ENCODE measurements around the gene SLC25A41. TPM values are rescaled to one million over a fixed set of nuclear protein-coding genes. Genes with fewer than 3 reads are reported as not detected.
A peak's percentile ranks its signal among the peaks of the same experiment; 100 is the strongest.

SLC25A41 gene
- total and polyA plus RNA-seq, 2 of the 13 experiments (the other 11 are each of a cell fraction or from before 2014, with no cell fraction given), result 0.33 to 0.95 TPM

DNA sequence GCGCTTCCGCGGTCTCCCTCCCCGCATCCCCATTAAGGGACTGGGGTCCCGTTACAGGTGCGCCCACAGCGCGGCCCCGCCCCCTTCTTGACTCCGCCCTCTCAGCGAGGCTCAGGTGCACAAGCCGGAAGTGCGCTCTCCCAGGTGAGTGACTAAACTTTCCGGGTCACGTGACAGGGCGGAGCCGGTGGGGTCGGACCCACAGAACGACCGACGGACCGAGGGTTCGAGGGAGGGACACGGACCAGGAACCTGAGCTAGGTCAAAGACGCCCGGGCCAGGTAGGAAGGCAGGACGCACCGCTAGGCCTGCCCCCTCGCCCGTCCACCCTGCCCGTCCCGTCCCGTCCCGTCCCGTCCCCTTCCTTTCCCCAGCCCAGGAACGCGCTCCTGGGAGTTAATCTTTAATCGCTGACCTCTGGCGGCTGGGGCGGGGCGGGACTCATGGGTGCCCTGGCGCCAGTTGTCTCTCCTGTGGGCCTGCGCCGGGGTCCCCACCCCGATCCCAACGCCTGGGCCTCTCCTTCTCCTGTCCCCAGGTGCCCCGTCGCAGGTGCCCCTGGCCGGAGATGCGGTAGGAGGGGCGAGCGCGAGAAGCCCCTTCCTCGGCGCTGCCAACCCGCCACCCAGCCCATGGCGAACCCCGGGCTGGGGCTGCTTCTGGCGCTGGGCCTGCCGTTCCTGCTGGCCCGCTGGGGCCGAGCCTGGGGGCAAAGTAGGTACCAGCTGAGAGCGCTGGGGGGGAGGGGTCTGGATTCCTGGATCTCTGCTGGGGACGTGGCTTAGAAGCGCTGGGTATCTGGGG lies 30.7 kb upstream of the SLC25A41 start, which contains the start of gene CRB3 (continued):
- TF ChIP-seq, protein P1, sequence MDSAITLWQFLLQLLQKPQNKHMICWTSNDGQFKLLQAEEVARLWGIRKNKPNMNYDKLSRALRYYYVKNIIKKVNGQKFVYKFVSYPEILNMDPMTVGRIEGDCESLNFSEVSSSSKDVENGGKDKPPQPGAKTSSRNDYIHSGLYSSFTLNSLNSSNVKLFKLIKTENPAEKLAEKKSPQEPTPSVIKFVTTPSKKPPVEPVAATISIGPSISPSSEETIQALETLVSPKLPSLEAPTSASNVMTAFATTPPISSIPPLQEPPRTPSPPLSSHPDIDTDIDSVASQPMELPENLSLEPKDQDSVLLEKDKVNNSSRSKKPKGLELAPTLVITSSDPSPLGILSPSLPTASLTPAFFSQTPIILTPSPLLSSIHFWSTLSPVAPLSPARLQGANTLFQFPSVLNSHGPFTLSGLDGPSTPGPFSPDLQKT (CRISPR knock-in tag; IDR thresholded peaks at IDR 0.05; ENCODE audit: borderline replicate concordance), result no peak
- TF ChIP-seq CREM (IDR thresholded peaks at IDR 0.05), result no peak
- TF ChIP-seq CREM (CRISPR knock-in tag; IDR thresholded peaks at IDR 0.05), result no peak
- TF ChIP-seq, protein P2, sequence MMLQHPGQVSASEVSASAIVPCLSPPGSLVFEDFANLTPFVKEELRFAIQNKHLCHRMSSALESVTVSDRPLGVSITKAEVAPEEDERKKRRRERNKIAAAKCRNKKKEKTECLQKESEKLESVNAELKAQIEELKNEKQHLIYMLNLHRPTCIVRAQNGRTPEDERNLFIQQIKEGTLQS (CRISPR knock-in tag; IDR thresholded peaks at IDR 0.05), result no peak
- 0 out of 2 replicates have a peak, but pooled peaks have one; percentile 33 for TF ChIP-seq ZNF772 (CRISPR knock-in tag; IDR thresholded peaks at IDR 0.05)
- no peak for TF ChIP-seq ZNF709 (CRISPR knock-in tag; IDR thresholded peaks at IDR 0.05)
- TF ChIP-seq ATF7-NPFF (CRISPR knock-in tag; IDR thresholded peaks at IDR 0.05; ENCODE audit: low read depth), result no peak; the same call in 1 of the 2 replicates
- TF ChIP-seq BHLHE40 (IDR thresholded peaks at IDR 0.05; ENCODE audit: low read length), result peak; percentile 86
- TF ChIP-seq ZNF570 (CRISPR knock-in tag; IDR thresholded peaks at IDR 0.05; ENCODE audit: borderline replicate concordance), result no peak
- TF ChIP-seq, protein P3, sequence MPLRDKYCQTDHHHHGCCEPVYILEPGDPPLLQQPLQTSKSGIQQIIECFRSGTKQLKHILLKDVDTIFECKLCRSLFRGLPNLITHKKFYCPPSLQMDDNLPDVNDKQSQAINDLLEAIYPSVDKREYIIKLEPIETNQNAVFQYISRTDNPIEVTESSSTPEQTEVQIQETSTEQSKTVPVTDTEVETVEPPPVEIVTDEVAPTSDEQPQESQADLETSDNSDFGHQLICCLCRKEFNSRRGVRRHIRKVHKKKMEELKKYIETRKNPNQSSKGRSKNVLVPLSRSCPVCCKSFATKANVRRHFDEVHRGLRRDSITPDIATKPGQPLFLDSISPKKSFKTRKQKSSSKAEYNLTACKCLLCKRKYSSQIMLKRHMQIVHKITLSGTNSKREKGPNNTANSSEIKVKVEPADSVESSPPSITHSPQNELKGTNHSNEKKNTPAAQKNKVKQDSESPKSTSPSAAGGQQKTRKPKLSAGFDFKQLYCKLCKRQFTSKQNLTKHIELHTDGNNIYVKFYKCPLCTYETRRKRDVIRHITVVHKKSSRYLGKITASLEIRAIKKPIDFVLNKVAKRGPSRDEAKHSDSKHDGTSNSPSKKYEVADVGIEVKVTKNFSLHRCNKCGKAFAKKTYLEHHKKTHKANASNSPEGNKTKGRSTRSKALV (CRISPR knock-in tag; IDR thresholded peaks at IDR 0.05), result no peak
- TF ChIP-seq SP1 (IDR thresholded peaks at IDR 0.05), result no peak
- peak; percentile 66 for TF ChIP-seq SP1 (CRISPR knock-in tag; IDR thresholded peaks at IDR 0.05)
- TF ChIP-seq ZNF30 (CRISPR knock-in tag; IDR thresholded peaks at IDR 0.05), result no peak
- TF ChIP-seq ZNF446 (CRISPR knock-in tag; IDR thresholded peaks at IDR 0.05), result no peak
- TF ChIP-seq ZNF773 (CRISPR knock-in tag; IDR thresholded peaks at IDR 0.05; ENCODE audit: borderline replicate concordance), result no peak
- peak; percentile 77; the same call in 1 of the 2 replicates for TF ChIP-seq ZNF224 (CRISPR knock-in tag; IDR thresholded peaks at IDR 0.05)
- TF ChIP-seq ELF1 (CRISPR knock-in tag; IDR thresholded peaks at IDR 0.05), result peak; percentile 97
- TF ChIP-seq, protein P4, sequence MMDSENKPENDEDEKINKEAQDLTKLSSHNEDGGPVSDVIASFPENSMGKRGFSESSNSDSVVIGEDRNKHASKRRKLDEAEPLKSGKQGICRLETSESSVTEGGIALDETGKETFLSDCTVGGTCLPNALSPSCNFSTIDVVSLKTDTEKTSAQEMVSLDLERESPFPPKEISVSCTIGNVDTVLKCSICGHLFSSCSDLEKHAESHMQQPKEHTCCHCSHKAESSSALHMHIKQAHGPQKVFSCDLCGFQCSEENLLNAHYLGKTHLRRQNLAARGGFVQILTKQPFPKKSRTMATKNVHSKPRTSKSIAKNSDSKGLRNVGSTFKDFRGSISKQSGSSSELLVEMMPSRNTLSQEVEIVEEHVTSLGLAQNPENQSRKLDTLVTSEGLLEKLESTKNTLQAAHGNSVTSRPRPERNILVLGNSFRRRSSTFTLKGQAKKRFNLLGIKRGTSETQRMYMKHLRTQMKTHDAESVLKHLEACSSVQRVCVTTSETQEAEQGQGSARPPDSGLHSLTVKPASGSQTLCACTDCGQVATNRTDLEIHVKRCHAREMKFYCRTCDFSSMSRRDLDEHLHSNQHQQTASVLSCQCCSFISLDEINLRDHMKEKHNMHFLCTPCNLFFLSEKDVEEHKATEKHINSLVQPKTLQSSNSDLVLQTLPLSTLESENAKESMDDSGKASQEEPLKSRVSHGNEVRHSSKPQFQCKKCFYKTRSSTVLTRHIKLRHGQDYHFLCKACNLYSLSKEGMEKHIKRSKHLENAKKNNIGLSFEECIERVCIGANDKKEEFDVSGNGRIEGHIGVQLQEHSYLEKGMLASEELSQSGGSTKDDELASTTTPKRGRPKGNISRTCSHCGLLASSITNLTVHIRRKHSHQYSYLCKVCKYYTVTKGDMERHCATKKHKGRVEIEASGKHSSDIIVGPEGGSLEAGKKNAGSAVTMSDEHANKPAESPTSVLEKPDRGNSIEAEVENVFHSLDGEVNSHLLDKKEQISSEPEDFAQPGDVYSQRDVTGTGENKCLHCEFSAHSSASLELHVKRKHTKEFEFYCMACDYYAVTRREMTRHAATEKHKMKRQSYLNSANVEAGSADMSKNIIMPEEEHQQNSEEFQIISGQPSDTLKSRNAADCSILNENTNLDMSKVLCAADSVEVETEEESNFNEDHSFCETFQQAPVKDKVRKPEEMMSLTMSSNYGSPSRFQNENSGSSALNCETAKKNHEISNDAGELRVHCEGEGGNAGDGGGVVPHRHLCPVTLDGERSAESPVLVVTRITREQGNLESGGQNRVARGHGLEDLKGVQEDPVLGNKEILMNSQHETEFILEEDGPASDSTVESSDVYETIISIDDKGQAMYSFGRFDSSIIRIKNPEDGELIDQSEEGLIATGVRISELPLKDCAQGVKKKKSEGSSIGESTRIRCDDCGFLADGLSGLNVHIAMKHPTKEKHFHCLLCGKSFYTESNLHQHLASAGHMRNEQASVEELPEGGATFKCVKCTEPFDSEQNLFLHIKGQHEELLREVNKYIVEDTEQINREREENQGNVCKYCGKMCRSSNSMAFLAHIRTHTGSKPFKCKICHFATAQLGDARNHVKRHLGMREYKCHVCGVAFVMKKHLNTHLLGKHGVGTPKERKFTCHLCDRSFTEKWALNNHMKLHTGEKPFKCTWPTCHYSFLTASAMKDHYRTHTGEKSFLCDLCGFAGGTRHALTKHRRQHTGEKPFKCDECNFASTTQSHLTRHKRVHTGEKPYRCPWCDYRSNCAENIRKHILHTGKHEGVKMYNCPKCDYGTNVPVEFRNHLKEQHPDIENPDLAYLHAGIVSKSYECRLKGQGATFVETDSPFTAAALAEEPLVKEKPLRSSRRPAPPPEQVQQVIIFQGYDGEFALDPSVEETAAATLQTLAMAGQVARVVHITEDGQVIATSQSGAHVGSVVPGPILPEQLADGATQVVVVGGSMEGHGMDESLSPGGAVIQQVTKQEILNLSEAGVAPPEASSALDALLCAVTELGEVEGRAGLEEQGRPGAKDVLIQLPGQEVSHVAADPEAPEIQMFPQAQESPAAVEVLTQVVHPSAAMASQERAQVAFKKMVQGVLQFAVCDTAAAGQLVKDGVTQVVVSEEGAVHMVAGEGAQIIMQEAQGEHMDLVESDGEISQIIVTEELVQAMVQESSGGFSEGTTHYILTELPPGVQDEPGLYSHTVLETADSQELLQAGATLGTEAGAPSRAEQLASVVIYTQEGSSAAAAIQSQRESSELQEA (CRISPR knock-in tag; IDR thresholded peaks at IDR 0.05; ENCODE audit: not compliant biosample characterization), result peak; percentile 61

Data from HepG2 (cell line).